GM18867 (cell line): Measurements from ENCODE around the gene CC2D2A.
"Not testable (repeated sequence)": the region's sequence is repeated elsewhere in the genome, so short reads cannot be mapped to it uniquely, and the experiment has no call there.

Experiments
- ATAC-seq: cut with Tn5 transposase; IDR thresholded peaks from one replicate; pipeline ENCODE4 v1.9.1; 2021; ENCODE audit warnings: mild to moderate bottlenecking, moderate library complexity; ENCODE audit not compliant: unreplicated experiment

CC2D2A gene

GRCh38 chr4:15513545-15513944 lies 43.9 kb downstream of the CC2D2A start:
- no peak for ATAC-seq

DNA sequence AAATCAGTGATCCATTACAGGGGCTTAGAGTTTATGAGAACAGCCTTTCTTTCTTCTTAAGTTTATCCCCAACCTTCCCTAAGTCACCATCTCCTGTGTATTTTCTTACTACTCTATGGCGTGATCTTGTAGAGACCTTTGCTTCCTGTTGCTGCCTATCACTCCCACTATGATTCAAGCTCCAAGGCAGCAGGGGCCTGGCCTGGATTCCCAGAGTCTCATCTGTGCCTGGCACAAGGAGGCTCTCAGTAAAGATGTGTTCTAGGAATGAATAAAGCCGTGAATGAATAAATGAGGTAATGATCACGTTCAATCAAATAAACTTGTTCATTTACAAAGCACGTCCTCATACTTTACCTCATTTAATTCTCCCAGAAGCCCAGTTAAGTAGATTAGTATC lies 45.4 kb downstream of the CC2D2A start:
- no peak for ATAC-seq

GRCh38 chr4:15516494-15516893 lies 46.8 kb downstream of the CC2D2A start:
- no peak for ATAC-seq

DNA sequence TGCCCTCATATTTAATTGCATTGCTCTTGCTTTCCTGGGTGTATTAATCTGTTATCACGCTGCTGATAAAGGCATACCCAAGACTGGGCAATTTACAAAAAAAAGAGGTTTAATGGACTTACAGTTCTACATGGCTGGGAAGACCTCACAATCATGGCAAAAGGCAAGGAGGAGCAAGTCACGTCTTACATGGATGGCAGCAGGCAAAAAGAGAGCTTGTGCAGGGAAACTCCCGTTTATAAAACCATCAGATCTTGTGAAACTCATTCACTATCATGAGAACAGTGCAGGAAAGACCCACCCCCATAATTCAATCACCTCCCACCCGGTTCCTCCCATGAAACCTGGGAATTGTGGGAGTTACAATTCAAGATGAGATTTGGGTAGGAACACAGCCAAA lies 48.0 kb downstream of the CC2D2A start:
- not testable (repeated sequence) for ATAC-seq

DNA sequence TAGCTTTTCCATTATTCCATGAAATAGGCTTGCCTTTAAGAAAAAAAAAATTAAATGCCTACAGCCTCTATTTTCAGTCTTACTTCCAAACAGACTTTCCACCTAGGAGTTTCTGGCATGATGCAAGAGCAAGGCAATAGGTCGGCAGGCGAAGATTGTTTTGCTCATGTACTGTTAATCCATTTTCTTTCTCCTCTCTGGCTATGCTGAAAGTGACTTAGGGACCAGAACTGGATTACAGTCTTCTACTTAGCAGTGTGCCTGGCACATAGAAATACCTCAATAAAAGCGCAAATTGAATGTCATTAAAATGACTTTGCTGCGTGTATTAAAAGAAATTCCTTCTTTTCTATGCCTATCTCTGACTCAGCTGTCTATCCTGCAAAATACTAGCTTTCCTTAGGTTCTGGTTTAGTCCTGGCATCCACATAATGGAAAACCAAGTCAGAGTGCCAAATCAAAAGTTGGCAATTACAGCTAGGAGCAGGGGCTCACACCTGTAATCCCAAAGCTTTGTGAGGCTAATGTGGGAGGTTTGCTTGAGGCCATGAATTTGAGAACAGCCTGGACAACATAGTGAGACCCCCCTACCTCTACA lies 51.9 kb downstream of the CC2D2A start:
- ATAC-seq, result no peak

DNA sequence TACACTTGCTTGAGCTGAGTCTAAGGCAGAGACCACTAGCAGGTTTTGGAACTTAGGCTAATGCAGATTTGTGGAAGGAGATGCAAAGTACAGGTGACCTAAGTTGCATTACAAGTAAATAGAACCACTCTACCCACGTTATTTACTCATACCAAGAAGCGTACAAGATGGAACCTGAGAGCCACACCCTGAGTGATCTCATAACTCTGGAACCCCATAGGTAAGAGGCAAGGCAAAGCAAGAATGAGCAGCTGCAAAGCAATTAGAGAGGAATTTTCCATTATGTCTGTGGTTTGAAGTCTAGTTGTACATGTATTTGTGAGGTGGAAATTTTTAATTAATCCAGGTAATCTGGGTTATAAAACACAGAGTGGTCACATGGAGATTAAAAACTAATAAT lies 55.4 kb downstream of the CC2D2A start:
- ATAC-seq, result no peak

DNA sequence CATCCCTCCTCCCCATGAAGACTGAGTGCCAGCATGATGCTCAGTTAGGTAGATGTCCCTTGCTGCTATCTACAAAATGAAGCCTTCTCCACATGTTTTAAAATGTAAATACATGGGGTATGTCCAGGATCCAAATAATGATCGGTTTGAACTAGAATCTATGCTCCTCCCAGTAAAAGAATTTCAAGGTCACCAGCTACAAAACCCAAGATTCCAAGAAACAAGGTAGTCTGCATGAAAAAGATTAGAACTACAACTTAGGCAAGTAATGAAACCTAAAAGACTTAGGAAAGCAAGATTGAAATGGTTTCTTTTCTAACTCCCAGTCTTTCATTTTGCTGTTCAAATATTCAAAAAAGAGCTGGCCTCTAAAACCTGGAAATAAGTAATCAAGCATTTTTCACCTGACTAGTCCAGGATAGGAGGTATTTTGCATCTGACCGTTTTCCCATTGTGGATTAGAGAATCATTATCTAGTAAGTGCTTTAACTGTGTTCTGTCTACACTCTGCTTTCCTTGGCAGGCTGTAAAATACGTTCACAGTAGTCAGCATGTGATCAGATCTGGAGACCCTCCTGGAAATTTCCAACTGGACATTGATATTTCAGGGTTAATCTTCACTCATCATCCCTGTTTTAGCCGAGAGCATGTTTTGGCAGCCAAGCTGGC lies 57.4 kb downstream of the CC2D2A start:
- ATAC-seq, result no peak

- ATAC-seq, result no peak
Observed at GRCh38 chr4:15531792-15532191, 62.1 kb downstream of the CC2D2A start.

DNA sequence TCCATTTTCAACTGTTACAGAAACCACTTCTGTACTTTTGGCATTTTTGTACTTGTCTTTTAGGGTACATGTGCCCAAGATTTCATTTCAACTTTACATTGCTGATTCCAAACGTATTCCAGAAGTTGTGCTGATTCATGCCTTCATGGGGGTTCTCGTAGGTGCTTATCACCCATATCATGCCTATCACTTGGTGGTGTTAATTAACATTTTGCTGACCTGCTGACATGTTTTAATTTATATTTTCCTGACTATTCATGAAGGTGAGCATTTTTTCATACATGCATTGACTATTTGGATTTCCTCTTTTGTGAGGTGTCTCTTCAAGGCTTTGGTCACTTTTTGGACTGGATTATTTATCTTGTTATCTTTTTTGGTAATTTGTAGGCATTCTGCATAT lies 64.1 kb downstream of the CC2D2A start:
- no peak for ATAC-seq

- no peak for ATAC-seq
Observed at GRCh38 chr4:15535599-15535998, 65.9 kb downstream of the CC2D2A start.

- no peak for ATAC-seq
Observed at GRCh38 chr4:15536552-15537499, 67.1 kb downstream of the CC2D2A start.

DNA sequence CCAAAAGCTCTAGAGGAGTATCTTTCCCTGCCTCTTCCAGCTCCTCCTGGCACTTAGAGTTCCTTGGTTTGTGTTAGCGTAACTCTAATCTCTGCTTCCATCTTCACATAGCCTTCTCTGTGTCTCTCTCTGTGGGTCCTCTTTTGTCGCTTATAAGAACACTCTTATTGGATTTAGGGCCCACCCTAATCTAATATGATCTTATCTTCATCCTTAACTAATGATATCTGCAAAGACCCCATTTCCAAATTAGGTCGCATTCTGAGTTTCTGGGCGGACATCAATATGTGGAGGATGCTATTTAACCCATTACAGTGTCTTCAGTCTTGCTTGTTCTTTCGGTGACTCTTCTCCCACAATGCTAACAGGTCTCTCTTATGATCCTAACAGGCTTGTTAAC lies 72.3 kb downstream of the CC2D2A start:
- ATAC-seq, result no peak

- ATAC-seq, result no peak
Observed at GRCh38 chr4:15542760-15543159, 73.1 kb downstream of the CC2D2A start.

- no peak for ATAC-seq
Observed at GRCh38 chr4:15543537-15544247, 74.0 kb downstream of the CC2D2A start.

DNA sequence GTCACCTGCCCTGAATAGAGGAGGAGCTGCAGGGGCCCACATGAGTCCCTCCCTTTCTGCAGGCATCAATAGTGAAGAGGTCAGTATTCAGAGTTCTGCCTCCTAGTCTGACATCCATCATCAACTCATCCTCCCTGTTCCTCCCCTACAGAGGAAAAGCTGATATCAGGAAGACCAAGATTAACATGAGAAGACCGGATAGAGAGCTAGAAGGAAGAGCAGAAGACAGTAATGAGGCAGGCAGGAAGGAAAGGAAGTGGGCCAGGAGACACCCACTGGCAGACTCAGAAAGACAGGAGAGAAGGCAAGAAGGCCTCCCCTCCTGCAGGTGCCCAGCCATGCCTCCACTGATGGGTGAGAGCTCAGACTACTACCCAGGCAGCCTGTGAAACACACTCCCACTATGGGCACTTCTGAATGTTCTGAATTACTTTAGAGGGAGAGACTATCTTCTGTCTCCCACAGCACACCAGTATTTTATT lies 74.6 kb downstream of the CC2D2A start:
- no peak for ATAC-seq

DNA sequence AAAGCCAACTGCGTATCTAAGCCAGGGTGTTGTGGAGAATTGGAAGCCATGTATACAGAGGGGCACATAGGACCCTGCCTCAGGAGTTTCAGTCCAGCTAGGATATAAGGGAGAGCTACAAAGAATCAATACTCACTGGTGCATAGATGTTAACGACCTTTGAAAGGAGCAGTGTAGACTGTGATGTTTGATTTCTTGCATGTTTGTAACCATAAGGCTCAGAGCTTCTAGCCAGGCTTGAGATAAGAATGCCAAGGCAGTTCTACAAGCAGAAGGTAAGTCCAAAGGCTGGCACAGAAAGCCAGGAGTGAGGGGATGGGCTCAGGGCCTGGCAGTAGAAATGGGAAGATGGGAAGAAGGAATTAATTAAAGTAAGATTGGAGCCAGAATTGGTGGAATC lies 75.7 kb downstream of the CC2D2A start:
- no peak for ATAC-seq

DNA sequence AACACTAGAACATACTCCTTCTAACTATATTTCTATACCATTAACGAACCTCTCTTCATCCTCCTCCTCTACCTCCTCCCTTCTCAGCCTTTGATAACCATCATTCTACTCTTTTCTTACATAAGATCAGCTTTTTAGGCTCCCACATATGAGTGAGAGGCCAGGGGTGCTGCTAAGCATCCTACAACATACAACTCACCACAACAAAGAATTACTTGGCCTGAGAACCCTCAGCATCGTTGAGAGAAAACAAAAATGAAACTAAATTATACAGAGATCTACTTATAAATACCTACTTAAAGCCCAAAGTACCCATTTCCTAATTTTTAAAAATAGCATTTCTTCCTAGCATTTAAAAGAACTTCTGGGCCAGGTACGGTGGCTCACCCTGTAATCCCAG lies 77.7 kb downstream of the CC2D2A start:
- ATAC-seq, result peak; percentile 68

DNA sequence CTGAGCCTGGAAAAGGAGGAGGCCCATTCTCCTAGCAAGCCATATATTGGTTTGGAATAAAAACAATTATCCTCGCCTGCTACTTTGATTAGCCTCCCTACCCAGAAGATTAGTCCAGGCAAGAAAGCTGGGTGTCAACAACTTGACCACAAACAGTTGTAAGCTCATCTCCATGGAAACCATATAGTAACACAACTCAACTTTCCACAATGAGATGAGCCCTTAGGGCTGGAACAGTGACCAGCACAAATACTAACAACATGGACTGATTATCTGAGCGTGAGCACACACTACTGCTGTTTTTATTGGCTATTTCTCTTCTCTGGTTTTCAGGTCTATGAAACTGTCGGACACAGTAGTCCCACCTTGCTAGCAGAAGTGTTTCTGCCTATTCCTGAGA lies 80.8 kb downstream of the CC2D2A start:
- no peak for ATAC-seq

- no peak for ATAC-seq
Observed at GRCh38 chr4:15551740-15552446, 82.2 kb downstream of the CC2D2A start.

- no peak for ATAC-seq
Observed at GRCh38 chr4:15552557-15553362, 83.1 kb downstream of the CC2D2A start.
